Measurements from ENCODE around the gene ZNF469.

Gene ZNF469

DNA sequence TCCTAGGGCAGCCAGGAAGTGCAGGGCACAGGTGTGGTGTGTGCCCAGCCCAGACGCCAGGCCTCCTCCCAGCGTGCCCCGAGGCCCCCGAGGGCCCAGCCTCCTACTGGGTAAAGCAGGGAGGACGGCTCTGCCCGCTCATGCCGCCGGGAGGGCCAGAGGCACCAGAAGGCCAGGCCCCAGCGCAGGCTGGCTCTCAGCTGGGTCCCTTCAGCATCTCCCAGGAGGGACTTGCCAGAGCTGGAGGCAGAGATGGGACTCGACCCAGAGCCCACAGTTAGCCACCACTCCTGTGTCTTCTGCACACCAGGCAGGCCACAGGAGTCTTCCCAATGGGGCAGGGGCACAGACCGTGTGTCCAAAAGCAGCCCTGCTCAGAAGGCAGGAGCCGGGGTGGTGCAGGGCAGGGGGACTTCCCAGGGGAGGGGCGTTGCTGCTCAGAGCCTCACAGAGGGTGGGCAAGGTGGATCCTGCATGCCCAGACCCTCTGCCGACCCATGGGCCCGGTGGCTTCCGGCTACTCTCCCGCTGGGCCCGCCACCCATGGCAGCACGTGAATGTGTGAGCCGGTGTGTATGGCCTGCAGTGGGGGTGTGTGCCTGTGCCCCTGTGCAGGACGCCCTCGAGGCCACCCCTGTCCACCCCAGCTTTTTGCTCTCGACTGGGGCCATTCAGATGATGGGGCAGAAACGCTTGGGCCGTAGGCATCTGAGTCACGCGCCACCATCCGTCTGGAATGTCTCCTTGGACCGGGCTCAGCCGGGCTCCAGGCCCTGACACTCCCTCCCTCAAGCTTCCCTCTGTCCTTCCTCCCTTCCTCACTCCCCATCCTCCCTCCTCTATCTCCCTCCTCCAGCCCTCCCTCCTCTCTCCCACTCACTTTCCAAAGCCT is 5.7 kb upstream of the ZNF469 start:
- no peak for TF ChIP-seq ZFX (IDR thresholded peaks at IDR 0.05)
- TF ChIP-seq, protein P1, sequence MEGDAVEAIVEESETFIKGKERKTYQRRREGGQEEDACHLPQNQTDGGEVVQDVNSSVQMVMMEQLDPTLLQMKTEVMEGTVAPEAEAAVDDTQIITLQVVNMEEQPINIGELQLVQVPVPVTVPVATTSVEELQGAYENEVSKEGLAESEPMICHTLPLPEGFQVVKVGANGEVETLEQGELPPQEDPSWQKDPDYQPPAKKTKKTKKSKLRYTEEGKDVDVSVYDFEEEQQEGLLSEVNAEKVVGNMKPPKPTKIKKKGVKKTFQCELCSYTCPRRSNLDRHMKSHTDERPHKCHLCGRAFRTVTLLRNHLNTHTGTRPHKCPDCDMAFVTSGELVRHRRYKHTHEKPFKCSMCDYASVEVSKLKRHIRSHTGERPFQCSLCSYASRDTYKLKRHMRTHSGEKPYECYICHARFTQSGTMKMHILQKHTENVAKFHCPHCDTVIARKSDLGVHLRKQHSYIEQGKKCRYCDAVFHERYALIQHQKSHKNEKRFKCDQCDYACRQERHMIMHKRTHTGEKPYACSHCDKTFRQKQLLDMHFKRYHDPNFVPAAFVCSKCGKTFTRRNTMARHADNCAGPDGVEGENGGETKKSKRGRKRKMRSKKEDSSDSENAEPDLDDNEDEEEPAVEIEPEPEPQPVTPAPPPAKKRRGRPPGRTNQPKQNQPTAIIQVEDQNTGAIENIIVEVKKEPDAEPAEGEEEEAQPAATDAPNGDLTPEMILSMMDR (conservative IDR thresholded peaks at IDR 0.05): no peak
- no peak overlapping the region for H3K27ac ChIP-seq

GRCh38 chr16:88377961-88378360 is 4.8 kb upstream of the ZNF469 start:
- TF ChIP-seq, protein P1 (conservative IDR thresholded peaks at IDR 0.05): no peak
- no peak for TF ChIP-seq ZFX (IDR thresholded peaks at IDR 0.05)
- no peak overlapping the region for H3K27ac ChIP-seq

GRCh38 chr16:88378401-88378800 is 4.4 kb upstream of the ZNF469 start:
- H3K27ac ChIP-seq: no peak overlapping the region

DNA sequence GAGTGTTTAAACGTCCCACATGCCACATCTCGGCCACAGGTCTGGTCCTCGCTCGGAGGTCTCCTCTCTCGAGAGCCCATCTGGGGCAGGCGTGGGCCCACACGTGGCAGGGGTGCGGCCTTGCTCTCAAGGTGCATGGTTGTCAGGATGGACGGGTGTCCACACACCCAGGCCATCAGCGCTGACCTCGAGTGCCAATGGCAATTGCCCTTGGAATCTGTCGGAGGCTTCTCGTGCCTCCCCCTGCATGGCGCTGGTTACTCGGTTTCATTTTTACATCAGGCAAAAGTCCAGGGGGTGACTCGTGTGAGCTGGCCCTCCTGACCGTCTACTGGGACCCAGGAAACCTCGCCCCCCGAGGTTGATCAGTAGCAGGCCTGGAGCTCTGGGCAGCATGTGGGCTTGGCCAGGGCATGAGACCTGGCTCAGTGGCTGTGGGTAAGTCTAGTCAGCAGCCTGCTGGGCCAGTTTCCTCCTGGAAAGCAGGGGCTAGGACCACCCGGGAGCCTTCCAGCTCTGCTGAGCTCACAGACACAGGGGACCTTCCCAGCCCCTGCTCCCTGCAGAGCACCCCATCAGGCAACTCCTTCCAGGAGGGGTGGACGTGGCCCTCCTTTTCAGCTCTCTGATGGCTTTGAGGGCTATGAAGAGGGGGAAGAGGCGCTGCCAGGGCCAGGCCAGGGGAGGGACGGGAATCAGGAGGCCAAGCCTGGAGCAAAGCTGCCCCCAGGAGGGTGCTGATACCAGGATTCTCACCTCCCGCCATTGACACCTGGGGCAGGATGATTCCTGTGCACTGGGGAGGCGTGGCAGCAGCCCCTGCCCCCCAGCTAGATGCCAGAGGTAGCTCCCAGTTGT is 3.7 kb upstream of the ZNF469 start:
- TF ChIP-seq, protein P1 (conservative IDR thresholded peaks at IDR 0.05): no peak
- TF ChIP-seq ZFX (IDR thresholded peaks at IDR 0.05): no peak

More at GRCh38 chr16:88378401-88378800, 4.4 kb upstream of the ZNF469 start:
- TF ChIP-seq, protein P1 (conservative IDR thresholded peaks at IDR 0.05): no peak
- no peak for TF ChIP-seq ZFX (IDR thresholded peaks at IDR 0.05)

GRCh38 chr16:88379694-88380040 is 3.1 kb upstream of the ZNF469 start:
- H3K27ac ChIP-seq: no peak overlapping the region
- TF ChIP-seq ZFX (IDR thresholded peaks at IDR 0.05): no peak
- TF ChIP-seq, protein P1 (conservative IDR thresholded peaks at IDR 0.05): no peak

More for the DNA sequence above, 3.7 kb upstream of the ZNF469 start:
- H3K27ac ChIP-seq: no peak overlapping the region

GRCh38 chr16:88380099-88380498 is 2.7 kb upstream of the ZNF469 start:
- no peak for TF ChIP-seq ZFX (IDR thresholded peaks at IDR 0.05)
- TF ChIP-seq, protein P1 (conservative IDR thresholded peaks at IDR 0.05): no peak
- no peak overlapping the region for H3K27ac ChIP-seq

GRCh38 chr16:88380619-88381018 is 2.1 kb upstream of the ZNF469 start:
- TF ChIP-seq, protein P1 (conservative IDR thresholded peaks at IDR 0.05): no peak
- TF ChIP-seq ZFX (IDR thresholded peaks at IDR 0.05): no peak
- no peak overlapping the region for H3K27ac ChIP-seq

All from C4-2B (cell line).